AG09319 (cell line): ENCODE measurements around the gene TAOK3.
"Not testable (repeated sequence)": the region's sequence is repeated elsewhere in the genome, so short reads cannot be mapped to it uniquely, and the experiment has no call there.

Experiments
- DNase-seq: peaks from one replicate; pipeline ENCODE4 v3.0.0-alpha.2; 2010; ENCODE audit warnings: low read depth; ENCODE audit errors: extremely low read depth
- TF ChIP-seq, protein P1 (sequence below): IDR thresholded peaks from 2 replicates; pipeline ENCODE4 v1.5.1; 2011; ENCODE audit warnings: low read depth, mild to moderate bottlenecking, inconsistent platforms, low read length, moderate library complexity

Gene TAOK3

DNA sequence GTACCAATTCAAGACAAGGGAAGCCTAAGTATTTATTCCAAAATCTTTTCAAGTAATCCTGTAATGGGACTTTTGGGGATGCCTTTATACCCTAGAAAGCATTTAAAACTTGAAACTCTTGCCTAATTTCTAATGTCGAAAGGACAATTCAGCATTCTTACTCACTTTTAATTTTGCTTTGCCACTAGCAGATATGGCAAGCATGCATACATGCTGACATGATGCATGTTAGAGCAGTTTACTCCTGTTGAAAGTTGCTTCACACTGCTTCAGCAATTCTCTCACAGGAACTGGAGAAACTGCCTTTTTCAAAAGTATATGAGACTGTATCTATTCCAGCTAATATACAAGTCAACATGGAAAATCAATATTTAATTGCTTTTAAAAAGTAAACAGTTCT, 79.9 kb downstream of the TAOK3 start:
- DNase-seq = no peak
- TF ChIP-seq, protein P1, sequence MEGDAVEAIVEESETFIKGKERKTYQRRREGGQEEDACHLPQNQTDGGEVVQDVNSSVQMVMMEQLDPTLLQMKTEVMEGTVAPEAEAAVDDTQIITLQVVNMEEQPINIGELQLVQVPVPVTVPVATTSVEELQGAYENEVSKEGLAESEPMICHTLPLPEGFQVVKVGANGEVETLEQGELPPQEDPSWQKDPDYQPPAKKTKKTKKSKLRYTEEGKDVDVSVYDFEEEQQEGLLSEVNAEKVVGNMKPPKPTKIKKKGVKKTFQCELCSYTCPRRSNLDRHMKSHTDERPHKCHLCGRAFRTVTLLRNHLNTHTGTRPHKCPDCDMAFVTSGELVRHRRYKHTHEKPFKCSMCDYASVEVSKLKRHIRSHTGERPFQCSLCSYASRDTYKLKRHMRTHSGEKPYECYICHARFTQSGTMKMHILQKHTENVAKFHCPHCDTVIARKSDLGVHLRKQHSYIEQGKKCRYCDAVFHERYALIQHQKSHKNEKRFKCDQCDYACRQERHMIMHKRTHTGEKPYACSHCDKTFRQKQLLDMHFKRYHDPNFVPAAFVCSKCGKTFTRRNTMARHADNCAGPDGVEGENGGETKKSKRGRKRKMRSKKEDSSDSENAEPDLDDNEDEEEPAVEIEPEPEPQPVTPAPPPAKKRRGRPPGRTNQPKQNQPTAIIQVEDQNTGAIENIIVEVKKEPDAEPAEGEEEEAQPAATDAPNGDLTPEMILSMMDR = no peak

DNA sequence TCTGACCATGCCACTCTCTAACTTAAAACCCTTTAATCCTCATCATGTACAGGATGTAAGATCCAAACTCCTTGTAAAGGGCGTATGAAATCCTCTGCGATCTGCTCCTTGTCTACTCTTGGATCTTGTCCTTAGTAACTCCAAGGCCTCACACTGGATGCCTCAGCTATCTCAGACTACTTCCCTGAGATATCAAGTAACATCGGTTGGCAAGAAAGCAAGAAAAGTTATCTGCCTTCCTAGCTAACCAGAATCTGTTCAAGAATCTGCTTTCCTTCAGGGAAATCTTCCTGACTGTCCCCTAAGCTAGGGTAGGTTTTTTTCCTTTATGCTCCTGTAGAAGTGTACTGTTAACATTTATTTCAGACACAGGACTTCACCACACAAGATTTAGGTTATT, 82.6 kb downstream of the TAOK3 start:
- no peak for DNase-seq

DNA sequence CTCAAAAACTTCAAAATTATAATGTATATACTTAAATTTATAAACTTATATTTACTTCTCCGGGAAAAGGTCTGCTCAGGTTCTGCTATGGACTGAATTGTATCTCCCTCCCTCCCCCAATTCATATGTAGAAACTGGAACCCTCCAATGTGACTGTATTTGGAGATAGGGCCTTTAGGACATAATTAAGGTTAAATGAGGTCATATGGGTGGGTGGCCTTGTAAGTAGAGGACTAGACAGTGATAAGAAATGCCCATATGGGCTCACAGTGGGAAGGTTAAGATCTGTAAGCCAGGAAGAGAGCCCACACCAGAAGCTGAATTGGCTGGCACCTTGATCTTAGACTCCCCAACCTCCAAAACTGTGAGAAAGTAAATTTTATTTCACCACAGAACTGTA, 84.5 kb downstream of the TAOK3 start:
- DNase-seq = no peak
- TF ChIP-seq, protein P1 = no peak

More for the DNA sequence above, 82.6 kb downstream of the TAOK3 start:
- TF ChIP-seq, protein P1 = no peak

DNA sequence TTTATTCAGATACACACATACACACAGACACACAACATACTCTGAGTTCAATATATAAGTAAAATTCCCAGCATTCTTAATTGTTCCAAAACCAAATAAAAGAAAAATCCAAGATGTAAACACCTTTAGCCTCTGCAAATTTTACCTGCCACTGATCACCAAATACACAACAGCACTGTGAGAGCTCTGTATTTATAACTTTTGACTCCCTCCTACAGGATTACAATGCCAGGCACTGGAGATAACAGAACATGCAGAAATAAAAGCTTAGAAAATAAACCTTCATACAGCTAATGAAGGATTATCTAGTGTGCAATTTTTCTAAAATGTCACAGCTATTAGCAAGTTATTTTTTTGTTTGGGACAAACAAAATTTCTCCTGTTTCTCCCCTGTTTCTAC, 85.0 kb downstream of the TAOK3 start:
- DNase-seq = no peak
- TF ChIP-seq, protein P1 = no peak

- TF ChIP-seq, protein P1 = no peak
- no peak for DNase-seq
Measured at GRCh38 chr12:118282767-118283166, 89.9 kb downstream of the TAOK3 start.

- DNase-seq = not testable (repeated sequence)
Measured at GRCh38 chr12:118278288-118278687, 94.4 kb downstream of the TAOK3 start.

GRCh38 chr12:118274066-118274465, 98.6 kb downstream of the TAOK3 start:
- DNase-seq = no peak
- TF ChIP-seq, protein P1 = no peak

DNA sequence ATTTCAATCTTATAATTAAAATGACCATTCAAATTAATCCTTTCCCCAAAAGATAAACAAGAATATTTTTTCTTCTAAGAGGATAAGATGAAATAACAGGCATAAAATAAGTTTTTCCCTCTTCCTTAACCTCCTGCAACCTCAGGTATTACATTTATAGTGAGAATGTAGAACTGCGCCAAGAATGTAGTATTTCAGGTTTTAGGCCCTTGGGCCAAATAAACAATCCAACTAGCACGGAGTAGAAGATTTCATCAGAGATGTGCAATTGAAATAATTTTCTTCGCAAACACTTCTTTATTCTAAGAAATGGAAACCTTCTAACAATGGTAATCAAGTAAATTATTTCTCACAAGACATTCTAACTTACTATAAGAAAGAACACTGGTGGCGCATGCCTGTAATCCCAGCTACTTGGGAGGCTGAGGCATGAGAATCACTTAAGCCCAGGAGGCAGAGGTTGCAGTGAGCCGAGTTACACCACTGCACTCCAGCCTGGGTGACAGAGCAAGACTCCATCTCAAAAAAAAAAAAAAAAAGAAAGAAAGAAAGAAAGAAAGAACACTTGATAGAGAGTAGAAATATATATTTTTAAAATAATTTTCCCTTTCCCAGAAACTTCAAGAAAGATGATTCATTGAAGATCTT, 100.8 kb downstream of the TAOK3 start:
- TF ChIP-seq, protein P1 = no peak
- DNase-seq = no peak
